ENCODE results near the gene COL19A1. TPM values are rescaled to one million over a fixed set of nuclear protein-coding genes. Genes with fewer than 3 reads are reported as not detected.

The COL19A1 gene
- total and polyA plus RNA-seq, 4 donors: 0.09 to 4.4 (median 0.80) TPM; not detected in 1

- ATAC-seq (ENCODE audit: insufficient read depth, low FRiP score) (no peak), DNase-seq (no peak)
- WGBS, 2 donors: 96 to 97% methylated on average over 3 of the region's 3 CpGs
- H3K9ac ChIP-seq (ENCODE audit: insufficient read depth in 1 of 2, low read length in 2 of 2): no peak overlapping the region
- H3K27me3 ChIP-seq (ENCODE audit: control insufficient read depth in 3 of 3, insufficient read depth in 3 of 3, low read length in 2 of 3): no peaks in the 10 kb centered on the region
- H3K27ac ChIP-seq (ENCODE audit: low read depth in 1 of 2, low read length in 1 of 2): no peak overlapping the region
- H3K9me3 ChIP-seq (ENCODE audit: control insufficient read depth in 4 of 4, insufficient read depth in 3 of 4, low read length in 3 of 4): no peaks in the 10 kb centered on the region
- H3K36me3 ChIP-seq (ENCODE audit: control insufficient read depth in 4 of 4, insufficient read depth in 4 of 4, low read length in 4 of 4): no peaks in the 10 kb centered on the region
- no peak for TF ChIP-seq CTCF (IDR thresholded peaks at IDR 0.05; ENCODE audit: control extremely low read depth, extremely low read depth)
- H3K4me1 ChIP-seq (ENCODE audit: control insufficient read depth in 5 of 5, insufficient read depth in 5 of 5, low read length in 5 of 5): peaks cover 0 to 4% (median 0%) of the 10 kb centered on the region in 5 donors
- H3K4me3 ChIP-seq: no peak overlapping the region
Measured at GRCh38 chr6:70129341-70129740, 263.0 kb downstream of the COL19A1 start.

GRCh38 chr6:70130865-70131264, 264.5 kb downstream of the COL19A1 start:
- no peaks in the 10 kb centered on the region for H3K9me3 ChIP-seq (ENCODE audit: control insufficient read depth in 4 of 4, insufficient read depth in 3 of 4, low read length in 3 of 4)
- no peak for DNase-seq
- ATAC-seq (ENCODE audit: insufficient read depth, low FRiP score): no peak
- H3K27ac ChIP-seq (ENCODE audit: low read depth in 1 of 2, low read length in 1 of 2): no peak overlapping the region
- H3K4me1 ChIP-seq (ENCODE audit: control insufficient read depth in 5 of 5, insufficient read depth in 5 of 5, low read length in 5 of 5): no peaks in the 10 kb centered on the region
- H3K27me3 ChIP-seq (ENCODE audit: control insufficient read depth in 3 of 3, insufficient read depth in 3 of 3, low read length in 2 of 3): no peaks in the 10 kb centered on the region
- no peak overlapping the region for H3K9ac ChIP-seq (ENCODE audit: insufficient read depth in 1 of 2, low read length in 2 of 2)
- TF ChIP-seq CTCF (IDR thresholded peaks at IDR 0.05; ENCODE audit: control extremely low read depth, extremely low read depth): no peak
- no peaks in the 10 kb centered on the region for H3K36me3 ChIP-seq (ENCODE audit: control insufficient read depth in 4 of 4, insufficient read depth in 4 of 4, low read length in 4 of 4)
- H3K4me3 ChIP-seq: no peak overlapping the region
- WGBS, 2 donors: 82% methylated on average over 1 of the region's 1 CpG

- no peak for TF ChIP-seq CTCF (IDR thresholded peaks at IDR 0.05; ENCODE audit: control extremely low read depth, extremely low read depth)
- ATAC-seq (ENCODE audit: insufficient read depth, low FRiP score) (no peak), DNase-seq (peak in 1 of 3 donors; percentile 18)
- H3K27ac ChIP-seq (ENCODE audit: low read depth in 1 of 2, low read length in 1 of 2): no peak overlapping the region
- H3K4me3 ChIP-seq: no peak overlapping the region
- no peak overlapping the region for H3K9ac ChIP-seq (ENCODE audit: insufficient read depth in 1 of 2, low read length in 2 of 2)
- no peaks in the 10 kb centered on the region for H3K36me3 ChIP-seq (ENCODE audit: control insufficient read depth in 4 of 4, insufficient read depth in 4 of 4, low read length in 4 of 4)
- 72 to 86% methylated on average over 2 of the region's 2 CpGs for WGBS, 2 donors
- no peaks in the 10 kb centered on the region for H3K4me1 ChIP-seq (ENCODE audit: control insufficient read depth in 5 of 5, insufficient read depth in 5 of 5, low read length in 5 of 5)
- H3K9me3 ChIP-seq (ENCODE audit: control insufficient read depth in 4 of 4, insufficient read depth in 3 of 4, low read length in 3 of 4): no peaks in the 10 kb centered on the region
- no peaks in the 10 kb centered on the region for H3K27me3 ChIP-seq (ENCODE audit: control insufficient read depth in 3 of 3, insufficient read depth in 3 of 3, low read length in 2 of 3)
Measured at GRCh38 chr6:70131528-70131927, 265.2 kb downstream of the COL19A1 start.

GRCh38 chr6:70133246-70133645, 266.9 kb downstream of the COL19A1 start:
- Histone ChIP-seq H3K27me3 (ENCODE audit: control insufficient read depth in 3 of 3, insufficient read depth in 3 of 3, low read length in 2 of 3) (no peaks in the 10 kb centered on the region), H3K27ac (ENCODE audit: low read depth in 1 of 2, low read length in 1 of 2) (no peak overlapping the region), H3K4me1 (ENCODE audit: control insufficient read depth in 5 of 5, insufficient read depth in 5 of 5, low read length in 5 of 5) (no peaks in the 10 kb centered on the region), H3K9ac (ENCODE audit: insufficient read depth in 1 of 2, low read length in 2 of 2) (no peak overlapping the region), H3K4me3 (no peak overlapping the region), H3K9me3 (ENCODE audit: control insufficient read depth in 4 of 4, insufficient read depth in 3 of 4, low read length in 3 of 4) (no peaks in the 10 kb centered on the region), H3K36me3 (ENCODE audit: control insufficient read depth in 4 of 4, insufficient read depth in 4 of 4, low read length in 4 of 4) (no peaks in the 10 kb centered on the region)
- no peak for TF ChIP-seq CTCF (IDR thresholded peaks at IDR 0.05; ENCODE audit: control extremely low read depth, extremely low read depth)
- WGBS, 2 donors: 68 to 73% methylated on average over 4 of the region's 4 CpGs
- DNase-seq: no peak
- no peak for ATAC-seq (ENCODE audit: insufficient read depth, low FRiP score)
